Psoas muscle (tissue), 8 donors: ENCODE data around the gene ISOC2. TPM values are rescaled to one million over a fixed set of nuclear protein-coding genes. Genes with fewer than 3 reads are reported as not detected.

Source experiments
- ATAC-seq, 4 donors: fragments of 200-7000 bp; cut with Tn5 transposase; one replicate each; pipeline ENCODE4 v1.9.1; 2020; ENCODE audit warnings: moderate library complexity in 3 of 4, mild to moderate bottlenecking in 2 of 4
- DNase-seq, 2 donors: peaks; one replicate each; pipeline ENCODE4 v3.0.0-alpha.2; 2020
- H3K27ac ChIP-seq: fragments of 200-600 bp; one replicate; pipeline ENCODE4 v1.8.0; 2022
- H3K27me3 ChIP-seq, 3 donors: fragments of 200-600 bp in 1 of 3; one replicate each; pipeline versions ENCODE4 v1.6.1 to v1.8.0; 2013 to 2022; ENCODE audit warnings: low read length in 2 of 3, mild to moderate bottlenecking in 2 of 3, moderate library complexity in 1 of 3; ENCODE audit not compliant: insufficient read depth in 3 of 3
- H3K36me3 ChIP-seq, 2 donors: fragments of 200-600 bp in 1 of 2; one replicate each; pipeline versions ENCODE4 v1.6.1 to v1.8.0; 2013 to 2022; ENCODE audit warnings: low read depth in 1 of 2, mild to moderate bottlenecking in 1 of 2, moderate library complexity in 1 of 2; ENCODE audit not compliant: insufficient read depth in 1 of 2
- H3K4me1 ChIP-seq: fragments of 200-600 bp; one replicate; pipeline ENCODE4 v1.8.0; 2022
- H3K4me3 ChIP-seq: fragments of 200-600 bp; one replicate; pipeline ENCODE4 v1.8.0; 2022; ENCODE audit warnings: mild to moderate bottlenecking
- H3K9me3 ChIP-seq: fragments of 200-600 bp; one replicate; pipeline ENCODE4 v1.8.0; 2022
- whole genome bisulfite sequencing, 3 donors: extraction: QIAGEN DNeasy Blood & Tissue Kit; methylation state at CpG; one replicate each; pipeline versions ENCODE4 v1.1.6 to v1.1.7; 2013; 5-methylcytosine and 5-hydroxymethylcytosine counted together
- intact Hi-C, 2 donors: fragments of 100-400 bp; cut with DNase I; formaldehyde crosslinking; loops; one replicate each; pipeline versions ENCODE4 v1.11.0 to v1.14.2; 2022
- polyA plus RNA-seq, 3 donors: library from polyadenylated mRNA; stranded (reverse); fragments of 200-250 nt; gene quantifications; one replicate each; pipeline ENCODE4 v1.2.3, GENCODE V29; 2013
- total RNA-seq, 4 donors: library from RNA; stranded (reverse); fragmentation: NEBNext Ultra II Directional in 2 of 4; extraction: Animal tissue kit (Norgen Biotek cat#: 25700) in 2 of 4; gene quantifications; one replicate each; pipeline versions ENCODE4 v1.2.1 to v1.2.4, GENCODE V29; 2021 to 2023
- TF ChIP-seq, protein P1 (sequence below): fragments of 200-600 bp; IDR thresholded peaks from one replicate; pipeline ENCODE4 v1.8.0; 2022; ENCODE audit warnings: antibody characterized with exemption
- donor health status: healthy with polysubstance abuse.
- donor health status: DM: no; HTN: no; CAD: no; lungs with moderate emphysema.
- donor health status: Bipolar disorder and iron deficiency.
- donor health status: healthy.
- donor health status: DM: yes; HTN: yes; CAD: no.
- donor health status: DM: no; HTN: no; CAD: no.
- donor health status: DM: no; HTN: no; CAD: no.
- donor health status: DM: yes; HTN: yes; CAD: no.

The ISOC2 gene
- total and polyA plus RNA-seq, 7 donors, result 32.0 to 177 (median 78.0) TPM

DNA sequence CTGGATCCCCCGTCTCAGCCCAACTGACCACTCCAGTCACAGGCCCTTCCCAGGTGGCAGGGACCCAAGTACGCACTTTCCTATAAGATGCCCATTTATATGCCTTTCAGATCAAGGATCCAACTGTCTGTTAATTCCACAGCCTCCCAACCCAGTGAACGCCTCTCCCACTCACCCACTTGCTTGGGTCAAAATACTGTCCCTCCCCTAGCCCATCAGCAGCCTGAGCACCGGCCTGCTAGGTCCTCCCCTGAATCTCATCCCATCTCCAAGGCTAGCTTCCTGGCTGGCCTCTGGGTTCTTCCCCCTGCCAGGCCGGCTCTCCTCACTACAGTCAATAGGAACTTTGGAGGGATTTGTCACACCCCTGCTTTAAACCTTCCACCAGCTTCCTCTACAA is 55.8 kb downstream of the ISOC2 start:
- no peaks in the 10 kb centered on the region for H3K27me3 ChIP-seq
- H3K4me3 ChIP-seq, result no peak overlapping the region
- peaks cover 0 to 34% of the 10 kb centered on the region in 2 donors for H3K36me3 ChIP-seq
- intact Hi-C loops, result no loop called here
- H3K4me1 ChIP-seq, result no peaks in the 10 kb centered on the region
- 83 to 89% (median 87%) methylated on average over 5 of the region's 5 CpGs for WGBS, 3 donors
- no peak overlapping the region for H3K27ac ChIP-seq
- DNase-seq (no peak), ATAC-seq (no peak)
- H3K9me3 ChIP-seq, result no peaks in the 10 kb centered on the region
- TF ChIP-seq, protein P1, sequence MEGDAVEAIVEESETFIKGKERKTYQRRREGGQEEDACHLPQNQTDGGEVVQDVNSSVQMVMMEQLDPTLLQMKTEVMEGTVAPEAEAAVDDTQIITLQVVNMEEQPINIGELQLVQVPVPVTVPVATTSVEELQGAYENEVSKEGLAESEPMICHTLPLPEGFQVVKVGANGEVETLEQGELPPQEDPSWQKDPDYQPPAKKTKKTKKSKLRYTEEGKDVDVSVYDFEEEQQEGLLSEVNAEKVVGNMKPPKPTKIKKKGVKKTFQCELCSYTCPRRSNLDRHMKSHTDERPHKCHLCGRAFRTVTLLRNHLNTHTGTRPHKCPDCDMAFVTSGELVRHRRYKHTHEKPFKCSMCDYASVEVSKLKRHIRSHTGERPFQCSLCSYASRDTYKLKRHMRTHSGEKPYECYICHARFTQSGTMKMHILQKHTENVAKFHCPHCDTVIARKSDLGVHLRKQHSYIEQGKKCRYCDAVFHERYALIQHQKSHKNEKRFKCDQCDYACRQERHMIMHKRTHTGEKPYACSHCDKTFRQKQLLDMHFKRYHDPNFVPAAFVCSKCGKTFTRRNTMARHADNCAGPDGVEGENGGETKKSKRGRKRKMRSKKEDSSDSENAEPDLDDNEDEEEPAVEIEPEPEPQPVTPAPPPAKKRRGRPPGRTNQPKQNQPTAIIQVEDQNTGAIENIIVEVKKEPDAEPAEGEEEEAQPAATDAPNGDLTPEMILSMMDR, result no peak

Other genes starting within 250 kb of the ISOC2 start
- 1 to 10 TPM; 2.0 to 2.4 (median 2.3) TPM for gene TMEM86B, start 232.9 kb downstream of the ISOC2 start, total RNA-seq
- 1 to 10 TPM in 2 of 3 donors, under 1 TPM in 1; 0.68 to 2.1 (median 1.2) TPM for gene TMEM86B, start 232.9 kb downstream of the ISOC2 start, polyA plus RNA-seq
- 10 to 100 TPM; 38.1 to 51.8 (median 43.9) TPM for gene PPP6R1, start 202.6 kb downstream of the ISOC2 start, total RNA-seq
- 10 to 100 TPM; 27.9 to 72.3 (median 50.0) TPM for gene PPP6R1, start 202.6 kb downstream of the ISOC2 start, polyA plus RNA-seq
- gene HSPBP1, start 181.5 kb downstream of the ISOC2 start, total RNA-seq, result 10 to 100 TPM; 23.0 to 34.0 (median 28.6) TPM
- gene HSPBP1, start 181.5 kb downstream of the ISOC2 start, polyA plus RNA-seq, result 10 to 100 TPM; 41.8 to 98.2 (median 65.6) TPM
- 1 to 10 TPM in 2 of 4 donors, under 1 TPM in 2; 0.77 to 1.1 (median 0.92) TPM for gene BRSK1, start 177.6 kb downstream of the ISOC2 start, total RNA-seq
- gene BRSK1, start 177.6 kb downstream of the ISOC2 start, polyA plus RNA-seq, result under 1 TPM; 0.14 to 0.64 (median 0.53) TPM
- gene TMEM150B, start 136.3 kb downstream of the ISOC2 start, total RNA-seq, result 1 to 10 TPM in 1 of 4 donors, under 1 TPM in 3; 0.38 to 1.1 (median 0.57) TPM
- gene TMEM150B, start 136.3 kb downstream of the ISOC2 start, polyA plus RNA-seq, result under 1 TPM; 0.08 to 0.30 (median 0.23) TPM
- gene KMT5C, start 121.8 kb downstream of the ISOC2 start, total RNA-seq, result 1 to 10 TPM; 3.9 to 5.7 (median 4.6) TPM
- gene KMT5C, start 121.8 kb downstream of the ISOC2 start, polyA plus RNA-seq, result 1 to 10 TPM; 1.8 to 2.6 (median 2.4) TPM
- gene COX6B2, start 106.9 kb downstream of the ISOC2 start, total RNA-seq, result not detected
- under 1 TPM in 1 of 3 donors, not detected in 2; 0.04 TPM for gene COX6B2, start 106.9 kb downstream of the ISOC2 start, polyA plus RNA-seq
- not detected for gene GARIN5B, start 98.4 kb downstream of the ISOC2 start, total RNA-seq
- gene GARIN5B, start 98.4 kb downstream of the ISOC2 start, polyA plus RNA-seq, result not detected
- not detected for gene IL11, start 91.2 kb downstream of the ISOC2 start, total RNA-seq
- gene IL11, start 91.2 kb downstream of the ISOC2 start, polyA plus RNA-seq, result under 1 TPM in 1 of 3 donors, not detected in 2; 0.06 TPM
- not detected for gene TMEM190, start 84.8 kb downstream of the ISOC2 start, total RNA-seq
- gene TMEM190, start 84.8 kb downstream of the ISOC2 start, polyA plus RNA-seq, result not detected
- gene TMEM238, start 77.3 kb downstream of the ISOC2 start, total RNA-seq, result 1 to 10 TPM in 2 of 4 donors, under 1 TPM in 2; 0.28 to 2.9 (median 0.91) TPM
- under 1 TPM in 2 of 3 donors, not detected in 1; 0.10 to 0.17 TPM for gene TMEM238, start 77.3 kb downstream of the ISOC2 start, polyA plus RNA-seq
- gene RPL28, start 75.7 kb downstream of the ISOC2 start, total RNA-seq, result 100 to 1,000 TPM; 548 to 810 (median 665) TPM
- gene RPL28, start 75.7 kb downstream of the ISOC2 start, polyA plus RNA-seq, result 1,000 to 10,000 TPM in 1 of 3 donors, 100 to 1,000 TPM in 2; 547 to 1,362 (median 786) TPM
- 10 to 100 TPM; 15.4 to 26.7 (median 21.2) TPM for gene UBE2S, start 53.9 kb downstream of the ISOC2 start, total RNA-seq
- 10 to 100 TPM in 2 of 3 donors, 1 to 10 TPM in 1; 5.6 to 22.8 (median 16.6) TPM for gene UBE2S, start 53.9 kb downstream of the ISOC2 start, polyA plus RNA-seq
- gene SHISA7, start 18.3 kb downstream of the ISOC2 start, total RNA-seq, result not detected
- gene SHISA7, start 18.3 kb downstream of the ISOC2 start, polyA plus RNA-seq, result under 1 TPM in 1 of 3 donors, not detected in 2; 0.01 TPM
- gene C19orf85, start 3.1 kb upstream of the ISOC2 start, total RNA-seq, result not detected
- gene C19orf85, start 3.1 kb upstream of the ISOC2 start, polyA plus RNA-seq, result not detected
- 10 to 100 TPM in 2 of 4 donors, 1 to 10 TPM in 2; 5.9 to 14.3 (median 11.5) TPM for gene ZNF628, start 15.0 kb upstream of the ISOC2 start, total RNA-seq
- gene ZNF628, start 15.0 kb upstream of the ISOC2 start, polyA plus RNA-seq, result 10 to 100 TPM; 11.8 to 12.4 (median 12.2) TPM
- 1 to 10 TPM; 2.6 to 6.3 (median 4.5) TPM for gene NAT14, start 23.5 kb upstream of the ISOC2 start, total RNA-seq
- 1 to 10 TPM; 2.0 to 4.2 (median 3.6) TPM for gene NAT14, start 23.5 kb upstream of the ISOC2 start, polyA plus RNA-seq
- gene SSC5D, start 26.8 kb upstream of the ISOC2 start, total RNA-seq, result 1 to 10 TPM; 1.2 to 4.6 (median 1.9) TPM
- under 1 TPM; 0.11 to 0.35 (median 0.16) TPM for gene SSC5D, start 26.8 kb upstream of the ISOC2 start, polyA plus RNA-seq
- 10 to 100 TPM in 1 of 4 donors, 1 to 10 TPM in 2, under 1 TPM in 1; 0.59 to 13.4 (median 3.7) TPM for gene SBK2, start 75.5 kb upstream of the ISOC2 start, total RNA-seq
- 1 to 10 TPM in 1 of 3 donors, under 1 TPM in 2; 0.14 to 1.1 (median 0.91) TPM for gene SBK2, start 75.5 kb upstream of the ISOC2 start, polyA plus RNA-seq
- 10 to 100 TPM in 2 of 4 donors, 1 to 10 TPM in 1, under 1 TPM in 1; 0.79 to 30.8 (median 7.6) TPM for gene SBK3, start 83.9 kb upstream of the ISOC2 start, total RNA-seq
- gene SBK3, start 83.9 kb upstream of the ISOC2 start, polyA plus RNA-seq, result 10 to 100 TPM in 1 of 3 donors, 1 to 10 TPM in 2; 5.4 to 10.6 (median 7.9) TPM
- gene ZNF579, start 119.2 kb upstream of the ISOC2 start, total RNA-seq, result 10 to 100 TPM; 21.8 to 81.6 (median 29.5) TPM
- gene ZNF579, start 119.2 kb upstream of the ISOC2 start, polyA plus RNA-seq, result 10 to 100 TPM in 2 of 3 donors, 1 to 10 TPM in 1; 4.2 to 22.9 (median 14.2) TPM
- 10 to 100 TPM in 3 of 4 donors, 1 to 10 TPM in 1; 9.9 to 23.7 (median 13.2) TPM for gene FIZ1, start 137.9 kb upstream of the ISOC2 start, total RNA-seq
- 10 to 100 TPM; 10.8 to 12.1 (median 11.5) TPM for gene FIZ1, start 137.9 kb upstream of the ISOC2 start, polyA plus RNA-seq
- gene ZNF524, start 138.6 kb upstream of the ISOC2 start, total RNA-seq, result 10 to 100 TPM; 21.4 to 32.0 (median 24.5) TPM
- 10 to 100 TPM; 38.6 to 52.5 (median 41.4) TPM for gene ZNF524, start 138.6 kb upstream of the ISOC2 start, polyA plus RNA-seq
- 10 to 100 TPM; 17.1 to 40.4 (median 25.0) TPM for gene ZNF865, start 144.0 kb upstream of the ISOC2 start, total RNA-seq
- 10 to 100 TPM; 11.1 to 20.3 (median 19.3) TPM for gene ZNF865, start 144.0 kb upstream of the ISOC2 start, polyA plus RNA-seq
- gene ZNF784, start 162.9 kb upstream of the ISOC2 start, total RNA-seq, result 10 to 100 TPM in 3 of 4 donors, 1 to 10 TPM in 1; 9.0 to 22.2 (median 11.4) TPM
- 10 to 100 TPM in 1 of 3 donors, 1 to 10 TPM in 2; 4.9 to 14.9 (median 7.3) TPM for gene ZNF784, start 162.9 kb upstream of the ISOC2 start, polyA plus RNA-seq
- gene ZNF580, start 179.4 kb upstream of the ISOC2 start, total RNA-seq, result 10 to 100 TPM; 10.3 to 21.1 (median 13.7) TPM
- gene ZNF580, start 179.4 kb upstream of the ISOC2 start, polyA plus RNA-seq, result 10 to 100 TPM in 1 of 3 donors, 1 to 10 TPM in 2; 5.9 to 13.5 (median 9.2) TPM
- gene ZNF581, start 182.0 kb upstream of the ISOC2 start, total RNA-seq, result 10 to 100 TPM; 10.2 to 14.5 (median 10.6) TPM
- gene ZNF581, start 182.0 kb upstream of the ISOC2 start, polyA plus RNA-seq, result 10 to 100 TPM; 14.6 to 18.6 (median 17.5) TPM
- gene CCDC106, start 186.6 kb upstream of the ISOC2 start, total RNA-seq, result 10 to 100 TPM in 2 of 4 donors, 1 to 10 TPM in 2; 8.0 to 12.0 (median 10.4) TPM
- gene CCDC106, start 186.6 kb upstream of the ISOC2 start, polyA plus RNA-seq, result 10 to 100 TPM in 2 of 3 donors, 1 to 10 TPM in 1; 4.4 to 11.8 (median 10.0) TPM
- gene U2AF2, start 193.4 kb upstream of the ISOC2 start, total RNA-seq, result 10 to 100 TPM; 58.8 to 85.2 (median 78.2) TPM
- 100 to 1,000 TPM in 1 of 3 donors, 10 to 100 TPM in 2; 54.1 to 116 (median 55.1) TPM for gene U2AF2, start 193.4 kb upstream of the ISOC2 start, polyA plus RNA-seq
- 100 to 1,000 TPM; 113 to 134 (median 125) TPM for gene EPN1, start 213.6 kb upstream of the ISOC2 start, total RNA-seq
- 100 to 1,000 TPM; 117 to 211 (median 145) TPM for gene EPN1, start 213.6 kb upstream of the ISOC2 start, polyA plus RNA-seq